ENCODE results near the gene SLC38A3.

The SLC38A3 gene

GRCh38 chr3:50204804-50205412, at the start of gene SLC38A3:
TSS of gene SLC38A3 (plus strand) at chr3:50205271. CDS start at chr3:50214200, 8,929 bp downstream.
- no peak for DNase-seq (ENCODE audit: low read depth in 3 of 3)

GRCh38 chr3:50155491-50155878, 49.6 kb upstream of the SLC38A3 start:
- DNase-seq (ENCODE audit: low read depth in 3 of 3), result no peak

- no peak for DNase-seq (ENCODE audit: low read depth in 3 of 3)
Measured at GRCh38 chr3:50155891-50156290, 49.2 kb upstream of the SLC38A3 start.

- DNase-seq (ENCODE audit: low read depth in 3 of 3), result no peak
Measured at GRCh38 chr3:50156549-50157493, 48.2 kb upstream of the SLC38A3 start.

- DNase-seq (ENCODE audit: low read depth in 3 of 3), result no peak
Measured at GRCh38 chr3:50157827-50158529, 47.1 kb upstream of the SLC38A3 start.

- DNase-seq (ENCODE audit: low read depth in 3 of 3), result no peak
Measured at GRCh38 chr3:50158530-50159146, 46.4 kb upstream of the SLC38A3 start.

GRCh38 chr3:50160561-50160983, 44.5 kb upstream of the SLC38A3 start:
- no peak for DNase-seq (ENCODE audit: low read depth in 3 of 3)

- no peak for DNase-seq (ENCODE audit: low read depth in 3 of 3)
Measured at GRCh38 chr3:50161320-50161719, 43.8 kb upstream of the SLC38A3 start.

GRCh38 chr3:50162034-50162883, 42.8 kb upstream of the SLC38A3 start:
- no peak for DNase-seq (ENCODE audit: low read depth in 3 of 3)

- DNase-seq (ENCODE audit: low read depth in 3 of 3), result no peak
Measured at GRCh38 chr3:50163572-50164455, 41.3 kb upstream of the SLC38A3 start.

GRCh38 chr3:50164481-50164880, 40.6 kb upstream of the SLC38A3 start:
- DNase-seq (ENCODE audit: low read depth in 3 of 3), result no peak

- DNase-seq (ENCODE audit: low read depth in 3 of 3), result no peak
Measured at GRCh38 chr3:50164984-50165909, 39.8 kb upstream of the SLC38A3 start.

- no peak for DNase-seq (ENCODE audit: low read depth in 3 of 3)
Measured at GRCh38 chr3:50165910-50166538, 39.0 kb upstream of the SLC38A3 start.

- DNase-seq (ENCODE audit: low read depth in 3 of 3), result no peak
Measured at GRCh38 chr3:50166620-50167019, 38.5 kb upstream of the SLC38A3 start.

- no peak for DNase-seq (ENCODE audit: low read depth in 3 of 3)
Measured at GRCh38 chr3:50167069-50167840, 37.8 kb upstream of the SLC38A3 start.

- no peak for DNase-seq (ENCODE audit: low read depth in 3 of 3)
Measured at GRCh38 chr3:50167841-50168209, 37.2 kb upstream of the SLC38A3 start.

GRCh38 chr3:50168388-50168787, 36.7 kb upstream of the SLC38A3 start:
- DNase-seq (ENCODE audit: low read depth in 3 of 3), result no peak

- no peak for DNase-seq (ENCODE audit: low read depth in 3 of 3)
Measured at GRCh38 chr3:50168791-50169190, 36.3 kb upstream of the SLC38A3 start.
